Vagina (tissue), 2 donors: ENCODE measurements around the gene OSBP2. TPM values are rescaled to one million over a fixed set of nuclear protein-coding genes. Genes with fewer than 3 reads are reported as not detected.

Experiments used
- DNase-seq, 2 donors: peaks; one replicate each; pipeline ENCODE4 v3.0.0-alpha.2; 2017; ENCODE audit errors: extremely low spot score in 2 of 2
- H3K27ac ChIP-seq: fragments of 200-600 bp; sonication (generic); one replicate; pipeline ENCODE4 v1.5.1; 2019
- H3K27me3 ChIP-seq: fragments of 200-600 bp; sonication (generic); one replicate; pipeline ENCODE4 v1.5.1; 2019
- H3K36me3 ChIP-seq, 2 donors: fragments of 200-600 bp; sonication (generic); one replicate each; pipeline ENCODE4 v1.5.1; 2017 to 2019
- H3K4me1 ChIP-seq: fragments of 200-600 bp; sonication (generic); one replicate; pipeline ENCODE4 v1.5.1; 2019
- H3K4me3 ChIP-seq, 2 donors: fragments of 200-600 bp; sonication (generic); 1 replicate in 1 of 2; 2 replicates in 1 of 2; pipeline ENCODE4 v1.5.1; 2016 to 2019
- H3K9me3 ChIP-seq: fragments of 200-600 bp; sonication (generic); one replicate; pipeline ENCODE4 v1.5.1; 2019
- POLR2A ChIP-seq, 2 donors: fragments of 450-650 bp; IDR thresholded peaks; one replicate each; pipeline ENCODE4 v1.6.1; 2017; ENCODE audit warnings: antibody characterized with exemption in 2 of 2, mild to moderate bottlenecking in 2 of 2, moderate library complexity in 2 of 2
- POLR2AphosphoS5 ChIP-seq, 2 donors: sonication (generic); formaldehyde crosslinking; IDR thresholded peaks; one replicate each; pipeline ENCODE4 v1.9.0; 2017; ENCODE audit warnings: antibody characterized with exemption in 2 of 2, mild to moderate bottlenecking in 2 of 2, low read depth in 1 of 2; ENCODE audit not compliant: insufficient read depth in 1 of 2
- intact Hi-C: fragments of 100-400 bp; cut with DNase I; formaldehyde crosslinking; loops from one replicate; pipeline ENCODE4 v1.15.1; 2023
- total RNA-seq: library from RNA; depleted of rRNA; stranded (reverse); fragments of >200 nt; gene quantifications from one replicate; pipeline ENCODE4 v1.2.3, GENCODE V29; 2016
- TF ChIP-seq, protein P1 (sequence below), 3 experiments: fragments of 450-650 bp in 2 of 3; fragments of 200-600 bp in 1 of 3; sonication (generic) in 1 of 3; IDR thresholded peaks; one replicate each; pipeline ENCODE4 v1.5.1; 2017 to 2019; ENCODE audit warnings: antibody characterized with exemption in 3 of 3, mild to moderate bottlenecking in 2 of 3, moderate library complexity in 2 of 3

Gene OSBP2
- total RNA-seq, 1 donor from 2014 or later, result 3.7 TPM

GRCh38 chr22:30718938-30719337, 24.3 kb downstream of the OSBP2 start:
- TF ChIP-seq, protein P1, sequence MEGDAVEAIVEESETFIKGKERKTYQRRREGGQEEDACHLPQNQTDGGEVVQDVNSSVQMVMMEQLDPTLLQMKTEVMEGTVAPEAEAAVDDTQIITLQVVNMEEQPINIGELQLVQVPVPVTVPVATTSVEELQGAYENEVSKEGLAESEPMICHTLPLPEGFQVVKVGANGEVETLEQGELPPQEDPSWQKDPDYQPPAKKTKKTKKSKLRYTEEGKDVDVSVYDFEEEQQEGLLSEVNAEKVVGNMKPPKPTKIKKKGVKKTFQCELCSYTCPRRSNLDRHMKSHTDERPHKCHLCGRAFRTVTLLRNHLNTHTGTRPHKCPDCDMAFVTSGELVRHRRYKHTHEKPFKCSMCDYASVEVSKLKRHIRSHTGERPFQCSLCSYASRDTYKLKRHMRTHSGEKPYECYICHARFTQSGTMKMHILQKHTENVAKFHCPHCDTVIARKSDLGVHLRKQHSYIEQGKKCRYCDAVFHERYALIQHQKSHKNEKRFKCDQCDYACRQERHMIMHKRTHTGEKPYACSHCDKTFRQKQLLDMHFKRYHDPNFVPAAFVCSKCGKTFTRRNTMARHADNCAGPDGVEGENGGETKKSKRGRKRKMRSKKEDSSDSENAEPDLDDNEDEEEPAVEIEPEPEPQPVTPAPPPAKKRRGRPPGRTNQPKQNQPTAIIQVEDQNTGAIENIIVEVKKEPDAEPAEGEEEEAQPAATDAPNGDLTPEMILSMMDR (IDR thresholded peaks at IDR 0.05), result no peak
- no peak for TF ChIP-seq POLR2AphosphoS5 (IDR thresholded peaks at IDR 0.05; ENCODE audit: insufficient read depth in 1 of 2, low read depth in 1 of 2)
- TF ChIP-seq POLR2A (IDR thresholded peaks at IDR 0.05), result no peak
- intact Hi-C loops, result no loop called here

GRCh38 chr22:30720263-30720837, 25.7 kb downstream of the OSBP2 start:
- no peaks in the 10 kb centered on the region for H3K27me3 ChIP-seq
- H3K4me1 ChIP-seq, result no peaks in the 10 kb centered on the region
- H3K27ac ChIP-seq, result no peak overlapping the region
- DNase-seq, result no peak
- TF ChIP-seq POLR2AphosphoS5 (IDR thresholded peaks at IDR 0.05; ENCODE audit: insufficient read depth in 1 of 2, low read depth in 1 of 2), result no peak
- no peak for TF ChIP-seq POLR2A (IDR thresholded peaks at IDR 0.05)
- TF ChIP-seq, protein P1 (IDR thresholded peaks at IDR 0.05), result no peak
- no peaks in the 10 kb centered on the region for H3K36me3 ChIP-seq
- no peak overlapping the region for H3K4me3 ChIP-seq
- no peaks in the 10 kb centered on the region for H3K9me3 ChIP-seq
- intact Hi-C loops, result no loop called here

More at GRCh38 chr22:30718938-30719337, 24.3 kb downstream of the OSBP2 start:
- Histone ChIP-seq H3K4me3 (no peak overlapping the region), H3K9me3 (no peaks in the 10 kb centered on the region), H3K4me1 (no peaks in the 10 kb centered on the region), H3K36me3 (no peaks in the 10 kb centered on the region), H3K27ac (no peak overlapping the region), H3K27me3 (no peaks in the 10 kb centered on the region)
- no peak for DNase-seq

DNA sequence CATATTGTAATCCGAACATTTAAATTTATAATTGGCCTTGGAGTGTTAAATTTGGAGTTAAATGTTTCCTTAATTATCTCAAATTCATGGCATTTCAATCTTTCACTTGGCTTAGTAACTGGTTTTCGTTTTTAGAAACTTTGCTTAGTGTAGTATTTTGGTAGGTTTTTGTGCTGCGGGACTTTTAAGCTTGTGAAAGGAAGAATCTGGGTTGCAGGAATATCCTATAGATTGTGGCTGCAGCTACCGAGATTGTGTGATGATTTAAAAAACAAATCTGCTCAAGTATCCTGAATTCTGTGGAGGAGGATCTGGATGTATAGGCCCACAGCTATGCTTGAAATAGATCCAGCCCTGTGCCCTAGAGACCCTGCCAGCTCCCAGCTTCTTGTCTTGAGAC, 27.1 kb downstream of the OSBP2 start:
- intact Hi-C loops, result no loop called here
- Histone ChIP-seq H3K27ac (no peak overlapping the region), H3K4me3 (no peak overlapping the region), H3K36me3 (no peaks in the 10 kb centered on the region), H3K27me3 (no peaks in the 10 kb centered on the region), H3K9me3 (no peaks in the 10 kb centered on the region), H3K4me1 (no peaks in the 10 kb centered on the region)
- DNase-seq, result no peak
- TF ChIP-seq, protein P1 (IDR thresholded peaks at IDR 0.05), result no peak
- no peak for TF ChIP-seq POLR2A (IDR thresholded peaks at IDR 0.05)

DNA sequence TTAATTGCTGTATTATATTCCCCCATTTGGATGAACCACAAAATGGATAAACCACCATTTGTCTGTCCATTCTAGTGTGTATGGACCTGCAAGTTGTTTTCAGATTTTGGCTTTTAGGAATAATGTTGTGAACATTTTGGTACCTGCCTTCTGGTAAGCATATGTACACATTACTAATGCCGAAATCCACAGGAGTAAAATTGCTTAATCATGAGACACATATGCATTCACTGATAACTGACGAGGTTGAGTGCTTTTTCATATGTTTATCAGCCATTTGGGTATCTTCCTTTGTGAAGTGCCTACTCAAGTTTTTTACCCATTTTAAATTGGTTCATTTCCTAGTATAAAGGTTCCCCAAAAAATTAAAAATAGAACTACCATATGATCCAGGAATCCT, 34.2 kb downstream of the OSBP2 start:
- Histone ChIP-seq H3K4me1 (no peaks in the 10 kb centered on the region), H3K27ac (no peak overlapping the region), H3K4me3 (no peak overlapping the region), H3K27me3 (no peaks in the 10 kb centered on the region), H3K36me3 (no peaks in the 10 kb centered on the region), H3K9me3 (no peaks in the 10 kb centered on the region)
- TF ChIP-seq POLR2A (IDR thresholded peaks at IDR 0.05) (no peak), POLR2AphosphoS5 (IDR thresholded peaks at IDR 0.05; ENCODE audit: insufficient read depth in 1 of 2, low read depth in 1 of 2) (no peak)
- TF ChIP-seq, protein P1 (IDR thresholded peaks at IDR 0.05), result no peak
- no peak for DNase-seq
- intact Hi-C loops, result no loop called here

DNA sequence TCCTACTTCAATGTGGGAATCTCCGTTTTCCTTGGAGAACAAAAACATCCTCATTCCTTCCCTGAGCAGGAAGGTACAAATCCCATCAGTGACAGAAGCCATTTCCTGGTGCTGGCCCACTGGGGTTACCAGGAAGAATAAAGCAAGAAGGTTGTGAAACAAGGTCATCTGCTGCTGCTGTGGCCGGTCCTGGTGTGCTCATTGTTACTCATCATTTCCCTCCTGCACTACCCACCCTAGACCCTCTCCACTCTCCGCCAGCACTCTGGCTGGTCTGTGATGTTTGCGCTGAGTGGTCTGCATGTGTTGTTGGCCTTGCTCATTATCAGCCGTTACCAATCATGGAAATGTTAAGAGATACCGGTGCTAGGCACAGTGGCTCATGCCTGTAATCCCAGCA, 37.0 kb downstream of the OSBP2 start:
- intact Hi-C loops, result no loop called here
- Histone ChIP-seq H3K27me3 (no peaks in the 10 kb centered on the region), H3K9me3 (no peaks in the 10 kb centered on the region), H3K36me3 (no peaks in the 10 kb centered on the region), H3K4me1 (no peaks in the 10 kb centered on the region), H3K27ac (no peak overlapping the region), H3K4me3 (no peak overlapping the region)
- no peak for DNase-seq
- TF ChIP-seq POLR2A (IDR thresholded peaks at IDR 0.05), result no peak
- TF ChIP-seq, protein P1 (IDR thresholded peaks at IDR 0.05), result no peak
- no peak for TF ChIP-seq POLR2AphosphoS5 (IDR thresholded peaks at IDR 0.05; ENCODE audit: insufficient read depth in 1 of 2, low read depth in 1 of 2)
